ENCODE measurements around the gene M6PR.
"Not testable (repeated sequence)": the region's sequence is repeated elsewhere in the genome, so short reads cannot be mapped to it uniquely, and the experiment has no call there.

Gene M6PR

GRCh38 chr12:8905546-8905945, 43.9 kb downstream of the M6PR start:
- no peaks in the 10 kb centered on the region for H4K20me1 ChIP-seq (ENCODE audit: insufficient read depth, low read length, poor library complexity, severe bottlenecking)
- H3F3A ChIP-seq (ENCODE audit: low read depth), result no peaks in the 10 kb centered on the region
- no peaks in the 10 kb centered on the region for H3K79me2 ChIP-seq (ENCODE audit: insufficient read depth, low read length)
- H3K9me2 ChIP-seq (replicated peaks; ENCODE audit: low read depth, low read length), result no peaks in the 10 kb centered on the region
- H3K36me3 ChIP-seq (ENCODE audit: insufficient read depth, low read length), result no peaks in the 10 kb centered on the region
- no peak overlapping the region for H3K4me2 ChIP-seq (ENCODE audit: low read depth, low read length, poor library complexity, severe bottlenecking)
- H3K4me3 ChIP-seq (ENCODE audit: low read length, poor library complexity, severe bottlenecking), result no peak overlapping the region
- H3K9me3 ChIP-seq (ENCODE audit: insufficient read depth, low read depth, low read length), result no peaks in the 10 kb centered on the region
- H3K4me1 ChIP-seq (ENCODE audit: insufficient read depth, low read length, poor library complexity, severe bottlenecking), result peaks cover 9% of the 10 kb centered on the region
- H3K27me3 ChIP-seq (ENCODE audit: insufficient read depth, low read length, poor library complexity, severe bottlenecking), result no peaks in the 10 kb centered on the region
- H2AFZ ChIP-seq (ENCODE audit: low read length), result no peak overlapping the region
- no peak overlapping the region for H3K9ac ChIP-seq (ENCODE audit: low read depth, low read length, poor library complexity, severe bottlenecking)
- TF ChIP-seq CTCF (conservative IDR thresholded peaks at IDR 0.05; ENCODE audit: low read length) (no peak), EZH2phosphoT487 (IDR thresholded peaks at IDR 0.05; ENCODE audit: borderline replicate concordance) (no peak)

DNA sequence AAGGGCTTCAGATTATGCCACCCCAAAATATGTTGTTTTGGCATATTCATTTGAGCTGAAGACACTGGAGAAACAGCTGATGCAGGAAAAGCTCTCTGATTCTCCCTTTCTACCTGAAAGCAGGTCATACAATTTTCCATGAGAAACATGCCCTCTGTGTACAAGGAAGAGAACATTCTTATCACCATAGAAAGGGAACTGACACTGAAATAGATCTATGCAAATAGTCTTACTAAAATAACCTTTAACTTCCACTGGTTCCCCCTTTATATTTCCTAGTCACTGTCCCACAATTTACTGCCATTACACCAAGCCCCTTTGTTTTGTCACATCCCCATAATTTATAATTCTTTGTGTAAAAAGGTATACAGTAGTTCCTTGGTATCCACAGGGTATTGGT, 44.8 kb downstream of the M6PR start:
- no peaks in the 10 kb centered on the region for H3K36me3 ChIP-seq (ENCODE audit: insufficient read depth, low read length)
- peaks cover 9% of the 10 kb centered on the region for H3K4me1 ChIP-seq (ENCODE audit: insufficient read depth, low read length, poor library complexity, severe bottlenecking)
- no peak overlapping the region for H3K9ac ChIP-seq (ENCODE audit: low read depth, low read length, poor library complexity, severe bottlenecking)
- H3K9me3 ChIP-seq (ENCODE audit: insufficient read depth, low read depth, low read length), result no peaks in the 10 kb centered on the region
- no peak overlapping the region for H3K4me2 ChIP-seq (ENCODE audit: low read depth, low read length, poor library complexity, severe bottlenecking)
- H3F3A ChIP-seq (ENCODE audit: low read depth), result no peaks in the 10 kb centered on the region
- no peaks in the 10 kb centered on the region for H3K79me2 ChIP-seq (ENCODE audit: insufficient read depth, low read length)
- no peaks in the 10 kb centered on the region for H3K27me3 ChIP-seq (ENCODE audit: insufficient read depth, low read length, poor library complexity, severe bottlenecking)
- no peak overlapping the region for H2AFZ ChIP-seq (ENCODE audit: low read length)
- no peaks in the 10 kb centered on the region for H3K9me2 ChIP-seq (replicated peaks; ENCODE audit: low read depth, low read length)
- no peak for TF ChIP-seq EZH2phosphoT487 (IDR thresholded peaks at IDR 0.05; ENCODE audit: borderline replicate concordance)
- TF ChIP-seq CTCF (conservative IDR thresholded peaks at IDR 0.05; ENCODE audit: low read length), result no peak
- H4K20me1 ChIP-seq (ENCODE audit: insufficient read depth, low read length, poor library complexity, severe bottlenecking), result no peaks in the 10 kb centered on the region
- H3K4me3 ChIP-seq (ENCODE audit: low read length, poor library complexity, severe bottlenecking), result no peak overlapping the region

- Histone ChIP-seq H3K9me2 (replicated peaks; ENCODE audit: low read depth, low read length) (no peaks in the 10 kb centered on the region), H2AFZ (ENCODE audit: low read length) (no peak overlapping the region), H3K4me3 (ENCODE audit: low read length, poor library complexity, severe bottlenecking) (no peak overlapping the region), H3K27me3 (ENCODE audit: insufficient read depth, low read length, poor library complexity, severe bottlenecking) (no peaks in the 10 kb centered on the region), H3K79me2 (ENCODE audit: insufficient read depth, low read length) (no peaks in the 10 kb centered on the region), H3K36me3 (ENCODE audit: insufficient read depth, low read length) (no peaks in the 10 kb centered on the region), H3K4me2 (ENCODE audit: low read depth, low read length, poor library complexity, severe bottlenecking) (no peak overlapping the region), H4K20me1 (ENCODE audit: insufficient read depth, low read length, poor library complexity, severe bottlenecking) (no peaks in the 10 kb centered on the region), H3K9ac (ENCODE audit: low read depth, low read length, poor library complexity, severe bottlenecking) (no peak overlapping the region), H3K4me1 (ENCODE audit: insufficient read depth, low read length, poor library complexity, severe bottlenecking) (peaks cover 9% of the 10 kb centered on the region), H3F3A (ENCODE audit: low read depth) (no peaks in the 10 kb centered on the region), H3K9me3 (ENCODE audit: insufficient read depth, low read depth, low read length) (no peaks in the 10 kb centered on the region)
- TF ChIP-seq CTCF (conservative IDR thresholded peaks at IDR 0.05; ENCODE audit: low read length), result no peak
- no peak for TF ChIP-seq EZH2phosphoT487 (IDR thresholded peaks at IDR 0.05; ENCODE audit: borderline replicate concordance)
Measured at GRCh38 chr12:8903646-8904045, 45.8 kb downstream of the M6PR start.

DNA sequence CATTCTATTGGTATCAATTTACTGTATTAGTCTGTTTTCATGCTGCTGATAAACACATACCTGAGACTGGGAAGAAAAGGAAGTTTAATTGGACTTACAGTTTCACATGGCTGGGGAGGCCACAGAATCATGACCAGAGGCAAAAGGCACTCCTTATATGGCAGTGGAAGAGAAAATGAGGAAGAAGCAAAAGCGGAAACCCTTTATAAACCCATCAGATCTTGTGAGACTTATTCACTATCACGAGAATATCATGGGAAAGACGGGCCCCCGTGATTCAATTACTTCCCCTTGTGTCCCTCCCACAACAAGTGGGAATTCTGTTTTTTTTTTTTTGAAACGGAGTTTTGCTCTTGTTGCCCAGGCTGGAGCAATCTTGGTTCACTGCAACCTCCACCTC, 46.7 kb downstream of the M6PR start:
- H2AFZ ChIP-seq (ENCODE audit: low read length); H3K27me3 ChIP-seq (ENCODE audit: insufficient read depth, low read length, poor library complexity, severe bottlenecking); H3F3A ChIP-seq (ENCODE audit: low read depth); H3K9ac ChIP-seq (ENCODE audit: low read depth, low read length, poor library complexity, severe bottlenecking); H3K9me3 ChIP-seq (ENCODE audit: insufficient read depth, low read depth, low read length); H3K79me2 ChIP-seq (ENCODE audit: insufficient read depth, low read length); H3K4me2 ChIP-seq (ENCODE audit: low read depth, low read length, poor library complexity, severe bottlenecking); H3K9me2 ChIP-seq (replicated peaks; ENCODE audit: low read depth, low read length); H4K20me1 ChIP-seq (ENCODE audit: insufficient read depth, low read length, poor library complexity, severe bottlenecking); H3K36me3 ChIP-seq (ENCODE audit: insufficient read depth, low read length); H3K4me3 ChIP-seq (ENCODE audit: low read length, poor library complexity, severe bottlenecking); H3K4me1 ChIP-seq (ENCODE audit: insufficient read depth, low read length, poor library complexity, severe bottlenecking): not testable (repeated sequence)
